HG02885 (cell line): ENCODE results near the gene PGC.

Source experiments
- ATAC-seq: cut with Tn5 transposase; IDR thresholded peaks from one replicate; pipeline ENCODE4 v1.9.1; 2021; ENCODE audit warnings: mild to moderate bottlenecking; ENCODE audit not compliant: unreplicated experiment, poor library complexity

Gene PGC

DNA sequence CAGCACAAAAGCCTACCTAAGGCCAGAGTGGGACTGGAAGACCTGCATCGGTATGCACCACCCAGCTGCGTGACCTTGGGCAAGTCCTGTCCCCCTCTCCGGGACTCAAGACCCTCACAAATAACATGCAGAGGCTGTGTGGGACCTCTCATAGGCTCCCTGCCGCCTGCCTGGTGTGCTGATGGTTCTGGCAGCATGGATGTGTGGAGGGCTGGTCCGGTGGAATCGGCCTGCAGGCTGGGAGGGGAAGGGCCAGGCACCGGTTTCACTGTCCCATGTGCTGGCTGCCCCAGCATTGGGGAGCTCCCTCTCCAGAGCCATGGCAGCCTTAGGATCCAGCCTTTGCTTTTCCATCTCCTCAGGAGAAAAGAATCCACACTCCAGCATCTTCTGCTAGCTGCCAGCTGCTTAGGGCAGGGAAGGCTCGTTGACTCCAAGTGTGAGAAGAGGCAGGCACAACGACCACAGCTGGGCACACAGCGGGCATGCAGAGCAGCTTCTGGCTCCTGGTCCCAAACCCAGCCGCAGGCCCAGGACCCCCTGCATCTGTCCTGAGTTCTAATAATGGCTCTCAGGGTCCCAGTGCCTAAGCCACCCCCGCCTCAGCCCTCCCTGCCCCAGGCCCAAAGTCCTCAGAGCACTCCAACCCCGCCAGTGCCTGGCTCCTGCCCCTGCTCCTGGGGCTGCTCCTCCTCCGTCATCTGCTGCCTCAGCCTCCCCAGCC is 44.3 kb downstream of the PGC start:
- ATAC-seq = no peak

DNA sequence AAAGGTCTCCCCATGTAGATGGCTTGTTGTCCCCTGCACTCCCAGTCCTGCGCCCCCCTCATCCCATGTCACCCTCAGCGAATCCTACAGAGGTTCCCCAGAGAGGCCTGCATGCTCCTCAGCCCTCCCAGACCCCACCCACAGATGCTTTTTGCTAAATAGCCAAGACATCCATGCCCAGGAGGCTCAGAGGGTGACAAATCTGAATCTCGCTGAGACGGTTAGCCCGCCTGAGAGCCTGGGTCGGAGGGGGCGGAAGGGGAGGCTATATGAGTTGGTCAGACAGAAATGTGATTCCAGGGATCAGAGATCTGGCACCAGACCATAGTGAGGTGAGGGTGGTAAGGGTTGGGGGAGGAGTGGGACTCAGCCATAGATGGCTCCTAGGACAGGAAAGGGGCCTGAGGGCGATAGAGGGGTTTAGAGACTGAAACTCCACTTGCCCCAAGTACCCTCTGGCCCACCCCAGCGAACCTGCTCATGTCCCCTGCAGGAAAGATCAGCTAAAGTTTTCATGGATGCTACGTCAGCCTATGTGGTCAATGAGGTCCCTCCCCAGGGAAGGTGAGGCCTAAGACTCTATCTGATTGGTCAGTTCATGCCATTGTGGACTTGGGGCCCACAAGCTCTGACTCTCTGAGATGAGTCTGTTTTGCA is 45.0 kb downstream of the PGC start:
- no peak for ATAC-seq

DNA sequence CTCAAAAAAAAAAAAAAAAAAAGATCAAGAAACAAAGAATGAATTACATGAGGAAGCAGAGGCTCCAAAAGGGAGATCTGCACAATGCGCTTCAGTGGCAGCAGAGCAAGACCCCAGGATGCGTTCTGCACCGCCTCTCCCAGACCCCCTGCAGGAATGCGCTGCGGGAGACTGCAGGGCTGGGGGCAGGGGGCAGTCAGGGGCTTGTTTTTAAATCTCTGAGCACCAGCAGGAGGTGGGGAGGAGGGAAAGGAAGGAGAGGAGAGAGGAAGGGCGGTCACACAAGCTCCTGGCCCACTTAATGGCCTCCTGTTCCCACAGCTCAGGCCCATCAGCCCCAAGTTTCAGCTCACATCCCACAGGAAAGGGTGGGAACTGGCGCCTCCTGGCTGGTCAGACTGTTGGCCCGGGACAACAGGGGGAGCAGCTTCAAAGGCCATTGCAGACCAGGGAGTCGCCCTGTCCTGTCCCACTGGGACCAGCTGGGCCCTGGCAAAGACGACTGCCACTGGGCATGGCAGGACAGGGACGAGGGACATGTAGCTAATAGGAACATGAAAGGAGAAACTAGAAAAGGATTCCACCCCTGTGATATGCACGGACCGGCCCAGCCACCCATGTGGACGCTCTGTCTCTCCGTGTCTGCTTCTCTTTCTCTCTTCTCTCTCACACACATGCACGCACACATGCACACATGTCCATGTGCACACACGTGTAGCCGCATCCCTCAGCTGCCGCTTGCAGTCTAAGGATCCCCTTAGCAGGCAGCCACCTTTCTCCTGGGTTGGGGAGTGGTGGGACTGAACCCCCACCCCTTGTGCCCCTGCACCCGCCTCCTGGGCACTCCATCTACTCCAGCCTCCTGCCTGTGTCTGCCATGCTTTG is 46.5 kb downstream of the PGC start:
- ATAC-seq = no peak

DNA sequence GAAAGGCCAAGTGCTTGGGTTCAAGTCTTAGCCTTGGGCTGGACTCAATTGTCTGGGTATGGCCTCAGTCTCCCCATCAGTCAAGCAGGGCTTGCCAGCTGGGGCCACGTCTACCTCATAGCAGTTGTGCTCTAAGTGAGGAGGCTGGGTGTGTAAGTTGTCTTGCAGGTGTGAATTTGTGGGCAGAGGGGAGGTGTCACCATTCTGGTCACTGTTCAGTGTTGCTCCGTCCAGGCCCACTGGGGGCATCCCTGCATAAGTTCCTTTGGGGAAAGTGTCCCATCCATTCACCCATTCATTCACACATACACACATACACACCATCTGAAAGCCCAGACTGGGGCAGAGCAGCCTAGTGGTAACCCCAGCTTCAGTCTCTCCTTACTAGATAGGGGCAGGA is 48.1 kb downstream of the PGC start:
- ATAC-seq = no peak

DNA sequence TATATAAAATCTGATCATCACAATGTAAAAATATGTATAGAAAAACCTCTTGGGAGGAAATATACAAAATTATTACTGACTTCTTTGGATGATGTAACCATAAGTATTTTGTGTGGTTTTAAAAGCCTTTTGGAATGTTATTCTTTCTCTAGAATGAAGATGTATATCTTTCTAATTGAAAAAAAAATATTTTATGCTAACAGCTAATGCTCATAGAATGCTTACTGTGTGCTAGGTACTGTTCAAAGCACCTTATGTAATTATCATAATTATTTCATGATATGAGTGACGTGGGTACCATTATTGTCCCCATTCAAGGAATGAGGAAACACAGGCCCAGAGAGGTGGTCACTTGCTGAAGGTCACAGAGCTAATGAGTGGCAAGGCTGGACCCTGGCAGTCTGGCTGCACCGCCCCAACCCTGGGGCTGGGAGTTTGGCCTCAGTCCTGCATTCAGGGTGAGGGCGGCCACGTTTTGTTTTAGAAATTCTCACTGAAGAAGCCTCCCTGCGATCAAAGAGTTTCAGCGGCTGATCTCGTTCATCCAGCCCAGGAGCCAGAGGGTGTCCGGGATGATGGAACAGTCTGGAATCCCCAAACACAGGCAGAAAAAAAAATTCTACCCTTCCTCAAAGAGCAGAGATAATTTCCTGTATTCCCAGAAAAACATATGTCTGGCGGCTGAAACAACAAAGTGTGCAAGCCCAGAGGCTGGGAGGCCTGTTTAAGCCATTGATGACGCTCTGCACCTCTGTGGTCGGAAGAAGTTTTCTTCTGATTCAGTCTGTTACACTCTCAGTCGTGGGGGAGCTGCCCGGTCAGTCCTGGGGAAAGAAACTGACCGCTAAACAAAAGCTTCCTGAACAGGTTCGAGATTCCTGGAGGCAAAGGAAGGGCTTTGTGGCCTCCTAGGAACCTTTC is 49.1 kb downstream of the PGC start:
- no peak for ATAC-seq

DNA sequence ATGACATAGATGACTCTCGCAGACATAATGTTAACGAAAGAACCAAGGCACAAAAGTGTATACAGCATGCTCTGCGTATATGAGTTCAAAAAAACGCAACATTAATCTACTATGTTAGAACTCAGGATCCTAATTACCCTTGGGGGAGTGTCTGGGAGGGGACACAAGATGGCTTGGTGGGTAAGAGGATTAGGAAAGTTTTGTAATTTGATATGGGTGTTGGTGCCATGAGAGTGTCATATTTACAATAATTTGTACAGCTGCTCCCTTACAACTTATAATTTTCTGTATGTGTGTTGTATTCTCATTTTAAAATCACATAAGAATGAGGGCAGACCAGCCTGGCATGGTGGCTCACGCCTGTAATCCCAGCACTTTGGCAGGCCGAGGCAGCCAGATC is 50.4 kb downstream of the PGC start:
- no peak for ATAC-seq

DNA sequence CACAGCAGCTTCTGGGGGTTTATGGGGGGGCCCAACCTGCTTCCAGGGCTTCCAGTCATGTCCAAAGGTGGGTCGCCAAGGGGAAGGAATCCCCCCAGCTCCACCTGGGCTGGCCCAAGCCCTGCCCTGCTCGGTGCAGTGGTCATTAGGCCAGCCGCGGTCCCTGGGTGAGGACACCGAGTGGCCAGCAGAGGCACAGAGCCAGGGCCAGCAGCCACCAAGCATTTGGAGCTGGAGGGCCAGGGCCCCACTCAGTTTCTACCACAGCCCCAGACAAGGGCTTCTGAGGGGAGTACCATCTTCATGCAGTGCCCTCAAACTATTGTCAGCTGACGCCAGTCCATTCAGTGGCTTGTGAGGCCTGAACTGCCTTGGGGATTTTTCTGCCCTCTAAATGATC is 51.4 kb downstream of the PGC start:
- ATAC-seq = no peak

DNA sequence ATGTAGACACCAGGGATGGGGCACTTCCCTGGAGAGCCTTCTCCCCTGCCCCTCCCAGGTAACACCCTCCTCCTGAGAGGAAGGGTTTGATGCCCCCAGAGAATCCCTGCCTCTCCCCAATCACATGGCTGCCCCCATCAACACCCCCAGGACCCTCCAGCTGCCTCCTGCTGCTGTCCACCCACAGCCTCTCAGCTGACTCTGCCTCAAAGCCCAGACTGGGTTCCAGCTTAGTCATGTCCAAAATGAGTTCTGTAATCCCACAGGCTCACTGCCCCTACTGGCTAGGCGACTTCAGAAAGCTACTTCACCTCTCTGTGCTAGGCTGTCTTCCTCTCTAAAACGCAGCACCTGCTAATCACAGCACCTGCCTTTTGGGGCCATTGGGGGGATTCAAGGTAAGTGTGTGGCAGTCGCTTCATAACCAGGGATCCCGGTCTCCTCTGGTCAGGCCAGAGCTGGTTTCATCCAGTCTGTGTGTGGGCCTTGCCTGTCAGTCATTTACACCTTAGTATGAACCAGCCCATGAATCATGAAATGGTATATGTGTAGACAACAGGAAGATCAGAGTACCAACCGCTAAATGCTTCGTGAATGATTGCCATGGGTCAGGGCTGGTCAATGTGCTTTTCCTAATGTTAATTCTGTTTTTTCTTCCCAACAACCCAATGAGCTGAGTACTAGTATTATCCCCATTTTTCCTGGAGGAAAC is 52.2 kb downstream of the PGC start:
- no peak for ATAC-seq

DNA sequence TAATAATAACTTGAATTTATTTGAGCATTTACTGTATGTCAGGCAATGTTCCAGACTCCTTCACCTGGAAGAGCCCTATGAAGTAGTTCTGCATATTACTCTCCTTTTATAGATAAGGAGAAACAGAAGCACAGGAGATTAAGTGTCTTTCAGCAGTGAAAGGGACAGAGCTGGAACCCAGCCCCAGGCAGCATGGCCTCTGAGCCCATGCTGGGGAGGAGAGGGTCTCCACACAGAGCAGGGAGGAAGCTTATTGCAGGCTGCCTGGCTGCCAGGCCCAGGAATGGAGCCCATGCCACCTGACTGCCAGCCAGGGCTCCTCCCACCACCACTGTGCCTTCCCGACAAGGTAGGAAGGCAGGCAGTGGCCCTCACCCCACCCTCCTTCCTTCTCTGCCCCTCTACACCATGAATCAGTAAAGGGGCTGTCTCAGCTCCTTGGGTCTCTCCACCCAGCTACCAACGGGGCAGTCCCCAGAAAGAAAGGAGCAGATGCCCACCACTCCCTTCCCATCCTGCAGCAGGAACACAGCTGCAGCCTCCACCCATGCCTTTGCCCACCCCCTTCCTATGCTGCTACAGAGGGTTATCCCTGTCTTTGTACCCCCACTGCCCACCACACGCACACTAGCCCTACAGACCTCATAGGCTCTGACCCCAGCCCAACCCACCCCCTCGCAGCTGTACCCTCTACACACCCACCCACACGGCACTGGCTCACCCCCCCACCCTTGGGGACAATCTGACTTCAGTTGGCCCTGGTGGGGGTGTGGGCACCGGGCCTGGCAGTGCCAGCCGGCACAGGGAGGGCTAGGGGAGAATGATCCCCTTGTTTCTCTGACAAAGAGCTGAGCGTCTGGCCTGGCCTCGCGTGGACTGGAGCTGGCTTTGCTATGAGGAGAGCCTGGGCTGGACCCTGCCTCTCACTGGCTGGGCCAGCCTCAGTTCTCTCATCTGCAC is 53.6 kb downstream of the PGC start:
- no peak for ATAC-seq

DNA sequence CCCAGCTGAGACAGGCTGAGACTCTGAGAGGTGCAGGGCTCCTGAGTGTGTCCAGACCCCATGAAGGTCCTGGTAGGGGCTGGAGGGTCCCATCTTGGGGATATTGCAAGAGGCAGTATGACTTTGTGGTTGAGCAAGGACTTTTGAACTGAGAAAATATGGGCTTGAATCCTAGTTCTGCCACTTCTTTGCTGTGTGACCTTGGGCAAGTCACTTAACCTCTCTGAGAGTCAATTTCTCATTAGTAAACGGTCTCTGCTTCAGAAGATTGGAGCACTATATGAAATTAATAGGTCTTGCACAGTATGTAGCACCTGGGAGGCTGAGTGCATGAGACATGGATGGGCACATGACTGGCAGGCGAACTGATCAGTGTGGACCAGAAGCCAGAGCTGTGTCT is 54.5 kb downstream of the PGC start:
- ATAC-seq = no peak

DNA sequence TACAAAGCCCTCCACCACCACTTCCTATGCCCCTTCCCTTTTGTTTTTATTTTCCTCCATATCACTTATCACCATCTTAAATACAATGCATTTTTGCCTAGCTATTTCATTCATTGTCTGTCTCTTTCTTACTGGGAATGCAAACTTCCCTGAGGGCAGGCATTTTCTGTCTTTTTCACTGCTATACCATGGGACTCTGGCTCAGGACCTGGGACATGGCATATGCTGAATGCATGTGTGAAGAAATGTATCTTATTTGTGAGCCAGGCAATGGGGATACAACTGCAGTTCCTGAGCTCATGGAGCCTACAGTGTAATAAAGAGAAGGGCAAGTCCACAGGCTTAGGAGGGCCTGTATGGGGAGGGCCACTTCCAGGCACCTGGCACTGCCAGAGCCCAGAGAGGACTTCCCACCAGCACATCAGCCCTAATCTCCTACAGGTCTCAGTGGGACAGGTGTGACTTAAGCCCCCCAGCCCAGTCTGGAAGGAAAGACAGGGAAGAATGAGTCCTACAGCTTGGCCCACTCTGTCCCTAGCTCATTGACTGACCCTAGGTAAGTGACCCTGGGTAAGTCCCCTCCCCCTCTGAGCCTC is 55.0 kb downstream of the PGC start:
- no peak for ATAC-seq

DNA sequence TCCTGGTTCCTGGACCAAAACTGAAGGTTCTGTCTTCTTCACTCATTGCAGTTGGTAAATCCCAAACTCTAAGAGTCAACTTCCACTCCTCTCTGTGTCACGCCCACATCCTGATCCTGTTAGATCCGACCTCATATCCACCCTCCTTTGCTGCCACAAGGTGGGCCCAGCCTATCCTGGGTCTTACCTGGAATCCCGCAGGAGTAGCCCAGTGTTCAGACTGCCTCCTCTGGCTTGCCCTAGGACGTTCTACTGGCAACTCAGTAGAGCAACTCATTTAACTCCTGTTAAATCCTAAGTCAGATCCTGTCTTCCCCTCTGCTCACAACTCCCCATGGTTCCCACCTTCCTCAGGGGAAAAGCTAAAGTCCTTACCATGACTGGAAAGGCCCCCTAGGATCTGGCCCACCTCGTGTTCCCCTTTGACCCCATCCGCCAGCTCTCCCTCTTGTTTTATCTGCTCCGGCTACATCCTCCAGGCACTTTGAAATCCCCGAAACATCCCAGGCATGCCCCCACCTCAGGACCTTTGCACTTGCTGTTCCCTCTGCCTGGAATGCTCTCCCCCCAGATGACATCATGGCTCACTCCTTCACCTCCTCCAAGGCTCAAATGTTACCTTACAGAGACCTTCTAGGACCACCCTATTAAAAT is 55.6 kb downstream of the PGC start:
- ATAC-seq = no peak

DNA sequence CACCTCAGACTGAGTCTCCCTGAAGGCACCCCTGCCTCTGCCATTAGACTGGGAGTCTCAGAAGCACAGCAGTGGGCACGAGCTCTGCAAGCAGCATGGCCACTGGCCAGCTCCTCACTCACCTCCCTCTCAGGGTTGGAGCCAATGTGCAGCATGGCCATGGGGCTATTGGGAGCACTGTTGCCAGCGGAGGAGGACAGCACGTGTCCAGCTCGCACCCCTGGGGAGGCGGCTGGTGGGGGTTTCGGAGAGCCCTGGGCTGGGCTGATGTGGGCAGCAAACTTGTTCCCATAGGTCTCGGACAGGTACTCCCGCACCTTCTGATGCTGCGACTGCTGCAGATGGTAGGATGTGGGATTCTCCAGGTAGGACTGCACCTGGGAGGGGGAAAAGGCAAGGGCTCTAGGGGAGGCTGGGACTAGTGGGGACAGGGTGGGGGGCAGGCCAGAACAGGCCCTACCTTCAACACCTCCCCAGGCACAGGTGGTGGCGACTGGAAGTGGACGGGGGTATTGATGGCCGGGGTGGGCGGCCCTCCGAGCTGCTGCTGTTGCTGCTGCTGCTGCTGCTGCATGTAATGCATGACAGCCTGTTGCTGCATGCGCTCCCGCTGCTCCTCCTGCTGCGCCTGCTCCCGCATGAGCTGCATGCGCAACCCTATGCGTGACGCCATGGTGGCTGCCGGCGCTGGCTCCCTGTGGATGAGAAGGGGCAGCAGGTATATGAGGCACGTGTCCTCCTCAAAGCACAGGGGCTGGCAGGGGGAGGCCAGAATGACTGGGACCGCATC is 56.5 kb downstream of the PGC start:
- ATAC-seq = no peak

DNA sequence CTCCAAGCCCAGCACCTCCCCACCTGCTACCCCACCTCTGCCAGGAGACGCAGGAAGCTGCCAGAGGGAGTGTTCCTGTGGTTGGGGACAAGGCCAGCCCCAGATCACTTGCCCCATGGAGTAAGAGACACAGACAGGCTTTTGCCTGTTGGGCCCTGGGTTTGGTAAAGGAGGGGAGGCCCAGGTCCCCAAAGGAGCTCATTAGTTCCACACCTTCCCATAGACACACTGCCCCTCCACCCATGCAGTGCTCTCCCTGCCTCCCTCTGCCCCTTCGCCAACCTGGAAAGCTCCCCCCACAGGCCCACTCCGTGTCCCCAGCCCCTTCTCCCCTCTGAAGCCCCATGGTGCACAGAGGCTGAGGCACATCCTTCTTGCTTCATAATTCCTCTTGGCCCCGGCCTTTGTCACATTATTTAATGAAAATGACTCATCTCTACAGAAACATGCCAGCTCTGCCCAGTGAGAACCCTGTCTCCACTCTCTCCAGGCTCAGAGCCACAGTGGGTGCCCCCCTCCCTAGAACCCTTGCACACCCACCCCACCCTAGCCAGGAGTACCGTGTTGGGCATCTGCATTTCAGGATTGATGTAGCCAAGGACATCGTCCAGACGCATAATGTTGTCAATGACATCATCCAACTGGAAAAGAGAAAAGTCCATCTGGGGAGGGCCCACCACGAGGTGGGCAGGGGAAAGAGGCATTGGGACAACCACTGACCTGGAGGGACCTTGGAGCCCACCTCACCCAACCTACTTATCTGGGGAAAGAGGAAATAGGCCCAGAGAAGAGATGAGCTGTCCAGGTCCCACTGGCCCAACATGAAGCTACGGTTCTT is 57.8 kb downstream of the PGC start:
- no peak for ATAC-seq

DNA sequence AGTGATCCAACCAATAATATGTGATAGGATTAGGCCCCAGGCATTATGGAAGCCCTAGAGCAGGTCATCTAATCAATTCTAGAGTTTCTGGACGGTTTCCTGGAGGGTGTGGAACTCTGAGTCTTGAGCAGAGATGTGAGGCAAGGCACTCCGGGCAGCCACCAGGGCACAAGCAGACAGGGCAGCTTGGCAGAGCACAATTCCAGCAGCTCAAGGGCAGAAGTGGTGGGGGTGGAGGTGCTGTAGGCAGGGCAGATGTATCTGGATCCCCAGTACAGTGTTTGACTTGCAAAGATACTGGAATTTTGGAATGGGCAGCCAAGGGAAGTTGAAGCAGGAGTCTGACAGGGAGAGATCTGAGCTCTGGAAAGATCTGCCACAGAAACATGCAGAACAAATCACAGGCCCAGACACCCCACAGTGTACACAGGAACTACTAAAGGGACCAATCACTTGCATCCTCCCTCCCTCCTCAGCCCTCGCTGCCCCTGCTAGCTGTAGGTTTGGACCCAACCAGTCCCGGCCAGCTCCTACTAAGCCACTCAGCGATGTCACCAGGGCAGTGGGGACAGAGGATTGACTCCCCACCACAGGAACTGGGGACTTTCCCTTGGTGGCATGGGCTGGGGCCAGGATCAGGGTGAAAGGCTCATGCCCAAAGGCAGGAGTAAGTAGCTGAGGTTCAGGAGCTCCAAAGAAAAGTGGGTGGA is 58.8 kb downstream of the PGC start:
- no peak for ATAC-seq
